Upper lobe of right lung (tissue), 1 donor: ENCODE results near the gene GDA. TPM values are rescaled to one million over a fixed set of nuclear protein-coding genes. Genes with fewer than 3 reads are reported as not detected.

Source experiments
- ATAC-seq: fragments of 200-7000 bp; cut with Tn5 transposase; one replicate; pipeline ENCODE4 v1.9.1; 2020; ENCODE audit warnings: mild to moderate bottlenecking, moderate library complexity
- DNase-seq: peaks from one replicate; pipeline ENCODE4 v3.0.0-alpha.2; 2020
- H3K27ac ChIP-seq: fragments of 200-600 bp; one replicate; pipeline ENCODE4 v1.8.0; 2022
- H3K27me3 ChIP-seq: fragments of 200-600 bp; one replicate; pipeline ENCODE4 v1.8.0; 2022; ENCODE audit warnings: mild to moderate bottlenecking
- H3K36me3 ChIP-seq: fragments of 200-600 bp; one replicate; pipeline ENCODE4 v1.8.0; 2022
- H3K4me1 ChIP-seq: fragments of 200-600 bp; one replicate; pipeline ENCODE4 v1.8.0; 2022
- H3K4me3 ChIP-seq: fragments of 200-600 bp; one replicate; pipeline ENCODE4 v1.8.0; 2022; ENCODE audit warnings: mild to moderate bottlenecking
- H3K9me3 ChIP-seq: fragments of 200-600 bp; one replicate; pipeline ENCODE4 v1.8.0; 2022
- CTCF ChIP-seq: fragments of 200-600 bp; IDR thresholded peaks from one replicate; pipeline ENCODE4 v1.8.0; 2022; ENCODE audit warnings: antibody characterized with exemption
- intact Hi-C: fragments of 100-400 bp; cut with DNase I; formaldehyde crosslinking; loops from one replicate; pipeline ENCODE4 v1.11.0; 2022
- total RNA-seq: library from RNA; stranded (reverse); fragmentation: NEBNext Ultra II Directional; extraction: Animal tissue kit (Norgen Biotek cat#: 25700); gene quantifications from one replicate; pipeline ENCODE4 v1.2.1, GENCODE V29; 2021
- donor health status: DM: no; HTN: yes; CAD: no; lungs with severe emphysema.

GDA gene
- total RNA-seq, 1 donor from 2014 or later: 0.20 TPM

- H3K4me3 ChIP-seq: no peak overlapping the region
- TF ChIP-seq CTCF: no peak
- H3K9me3 ChIP-seq: no peaks in the 10 kb centered on the region
- ATAC-seq (no peak), DNase-seq (no peak)
- H3K4me1 ChIP-seq: no peaks in the 10 kb centered on the region
- no peak overlapping the region for H3K27ac ChIP-seq
- H3K36me3 ChIP-seq: no peaks in the 10 kb centered on the region
- no peaks in the 10 kb centered on the region for H3K27me3 ChIP-seq
- intact Hi-C loops: no loop called here
These were observed 20.7 kb upstream of the GDA start for GRCh38 chr9:72128526-72128925.

GRCh38 chr9:72129271-72130156, 19.7 kb upstream of the GDA start:
- no peak for TF ChIP-seq CTCF
- intact Hi-C loops: no loop called here
- H3K27me3 ChIP-seq: no peaks in the 10 kb centered on the region
- no peaks in the 10 kb centered on the region for H3K9me3 ChIP-seq
- no peaks in the 10 kb centered on the region for H3K36me3 ChIP-seq
- DNase-seq (no peak), ATAC-seq (no peak)
- H3K27ac ChIP-seq: no peak overlapping the region
- no peaks in the 10 kb centered on the region for H3K4me1 ChIP-seq
- no peak overlapping the region for H3K4me3 ChIP-seq

GRCh38 chr9:72130321-72130720, 18.9 kb upstream of the GDA start:
- intact Hi-C loops: no loop called here
- TF ChIP-seq CTCF: no peak
- H3K36me3 ChIP-seq: no peaks in the 10 kb centered on the region
- H3K27me3 ChIP-seq: no peaks in the 10 kb centered on the region
- ATAC-seq (no peak), DNase-seq (no peak)
- no peak overlapping the region for H3K27ac ChIP-seq
- H3K4me3 ChIP-seq: no peak overlapping the region
- no peaks in the 10 kb centered on the region for H3K9me3 ChIP-seq
- no peaks in the 10 kb centered on the region for H3K4me1 ChIP-seq

GRCh38 chr9:72131206-72131605, 18.0 kb upstream of the GDA start:
- H3K9me3 ChIP-seq: no peaks in the 10 kb centered on the region
- intact Hi-C loops: no loop called here

GRCh38 chr9:72132052-72132451, 17.2 kb upstream of the GDA start:
- ATAC-seq (no peak), DNase-seq (no peak)
- Histone ChIP-seq H3K27me3 (no peaks in the 10 kb centered on the region), H3K4me3 (no peak overlapping the region), H3K27ac (no peak overlapping the region), H3K9me3 (no peaks in the 10 kb centered on the region), H3K36me3 (no peaks in the 10 kb centered on the region), H3K4me1 (no peaks in the 10 kb centered on the region)
- TF ChIP-seq CTCF: no peak
- intact Hi-C loops: no loop called here

More at GRCh38 chr9:72131206-72131605, 18.0 kb upstream of the GDA start:
- no peak for TF ChIP-seq CTCF
- DNase-seq (no peak), ATAC-seq (no peak)
- Histone ChIP-seq H3K4me3 (no peak overlapping the region), H3K27ac (no peak overlapping the region), H3K4me1 (no peaks in the 10 kb centered on the region), H3K27me3 (no peaks in the 10 kb centered on the region), H3K36me3 (no peaks in the 10 kb centered on the region)
